HG03280 (cell line): ENCODE results near the gene ATP8B2.
A peak's percentile ranks its signal among the peaks of the same experiment; 100 is the strongest.
"Not testable (repeated sequence)": the region's sequence is repeated elsewhere in the genome, so short reads cannot be mapped to it uniquely, and the experiment has no call there.

Experiments used
- ATAC-seq: cut with Tn5 transposase; IDR thresholded peaks from one replicate; pipeline ENCODE4 v1.9.1; 2021; ENCODE audit warnings: mild to moderate bottlenecking, moderate library complexity; ENCODE audit not compliant: unreplicated experiment

The ATP8B2 gene

DNA sequence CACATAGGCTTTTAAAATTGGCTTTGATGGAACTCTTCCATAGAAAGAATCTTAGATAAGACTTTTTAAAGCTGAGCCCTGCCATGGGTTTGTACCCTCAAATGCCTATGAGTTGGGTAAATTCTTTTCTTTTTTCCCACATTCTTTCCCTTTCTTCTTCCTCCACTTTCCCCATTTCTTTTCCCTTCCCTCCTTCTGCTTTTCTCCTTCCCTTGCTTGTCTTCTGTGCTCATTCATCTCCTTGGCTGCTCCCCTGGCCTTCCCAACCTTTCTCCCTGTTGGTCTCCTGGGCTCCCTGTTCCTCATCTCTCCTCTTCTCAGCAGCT lies 3.8 kb upstream of the ATP8B2 start:
- not testable (repeated sequence) for ATAC-seq

DNA sequence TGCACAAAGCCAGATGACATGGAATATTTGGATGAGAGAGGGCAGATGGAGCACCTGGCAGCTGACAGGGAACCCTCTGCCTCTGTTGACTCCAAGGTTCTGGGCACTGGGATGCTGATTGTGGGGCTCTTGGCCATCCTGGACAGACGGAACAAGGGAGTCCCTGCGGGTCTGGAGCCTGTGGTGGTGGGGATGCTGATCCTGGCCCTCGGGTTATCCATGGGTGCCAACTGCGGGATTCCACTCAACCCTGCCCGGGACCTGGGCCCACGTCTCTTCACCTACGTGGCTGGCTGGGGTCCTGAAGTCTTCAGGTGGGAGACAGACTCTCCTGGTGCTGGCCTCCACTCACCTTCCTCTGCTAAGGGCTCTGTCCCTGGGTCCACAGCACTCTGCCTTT lies 1.8 kb upstream of the ATP8B2 start:
- no peak for ATAC-seq

DNA sequence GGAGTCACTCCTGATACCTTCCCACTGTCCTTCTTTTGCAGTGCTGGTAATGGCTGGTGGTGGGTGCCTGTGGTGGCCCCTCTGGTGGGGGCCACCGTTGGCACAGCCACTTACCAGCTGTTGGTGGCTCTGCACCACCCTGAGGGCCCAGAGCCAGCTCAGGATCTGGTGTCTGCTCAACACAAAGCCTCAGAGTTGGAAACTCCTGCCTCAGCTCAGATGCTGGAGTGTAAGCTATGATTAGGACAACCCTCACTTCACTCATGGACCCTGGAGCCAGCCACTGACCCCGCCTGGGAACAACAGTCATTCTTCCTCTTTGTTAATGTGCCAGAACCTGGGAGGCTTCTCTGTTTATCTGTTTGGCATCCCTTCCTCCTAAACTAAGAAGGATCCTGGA lies 1.1 kb upstream of the ATP8B2 start:
- ATAC-seq: no peak

DNA sequence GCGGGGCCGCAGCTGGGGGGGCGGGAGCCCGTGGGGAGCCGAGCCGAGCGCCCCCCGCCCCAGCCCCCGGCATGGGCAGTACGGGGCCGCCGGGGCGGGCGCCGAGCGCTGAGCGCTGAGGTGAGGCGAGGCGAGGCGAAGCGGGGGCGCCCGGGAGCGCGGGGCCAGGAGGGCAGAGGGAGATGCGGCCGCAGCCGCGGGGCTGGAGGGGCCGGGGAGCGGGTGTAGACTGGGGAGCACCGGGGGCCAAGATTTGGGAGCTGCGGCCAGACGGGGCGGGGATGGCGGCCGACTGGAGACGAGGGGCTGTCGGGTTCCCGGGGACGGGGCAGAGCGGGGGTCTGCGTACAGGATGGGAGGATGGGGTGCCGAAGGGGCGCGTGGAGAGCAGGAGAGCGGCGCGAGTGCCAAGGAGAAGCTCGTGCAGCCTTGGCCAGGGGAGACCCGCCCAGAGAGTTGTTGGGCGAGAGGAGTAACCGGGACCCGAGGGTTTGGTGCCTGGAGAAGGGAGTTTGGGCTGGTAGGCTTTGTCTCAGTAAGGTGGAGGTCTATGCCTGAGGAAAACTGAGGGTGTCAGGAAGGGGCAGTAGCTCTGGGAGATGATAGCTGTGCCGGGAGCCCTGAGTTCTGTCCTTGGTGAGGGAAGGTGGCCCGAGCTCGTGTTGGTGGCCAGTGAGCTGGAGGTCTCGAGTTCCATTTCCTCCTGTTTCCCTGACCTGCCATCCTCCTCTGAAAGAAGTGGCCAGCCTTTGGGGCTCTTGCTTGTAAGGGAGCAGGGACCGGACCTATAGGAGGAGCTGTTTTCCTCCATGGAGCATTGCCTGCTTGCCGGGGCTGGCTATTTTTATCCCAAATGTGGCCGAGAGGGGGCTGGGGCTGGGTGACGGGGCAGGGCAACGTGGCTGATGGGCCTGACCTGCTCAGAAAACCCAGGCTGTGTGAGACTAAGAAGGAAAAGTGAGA lies 539 bp downstream of the ATP8B2 start:
- ATAC-seq: no peak

DNA sequence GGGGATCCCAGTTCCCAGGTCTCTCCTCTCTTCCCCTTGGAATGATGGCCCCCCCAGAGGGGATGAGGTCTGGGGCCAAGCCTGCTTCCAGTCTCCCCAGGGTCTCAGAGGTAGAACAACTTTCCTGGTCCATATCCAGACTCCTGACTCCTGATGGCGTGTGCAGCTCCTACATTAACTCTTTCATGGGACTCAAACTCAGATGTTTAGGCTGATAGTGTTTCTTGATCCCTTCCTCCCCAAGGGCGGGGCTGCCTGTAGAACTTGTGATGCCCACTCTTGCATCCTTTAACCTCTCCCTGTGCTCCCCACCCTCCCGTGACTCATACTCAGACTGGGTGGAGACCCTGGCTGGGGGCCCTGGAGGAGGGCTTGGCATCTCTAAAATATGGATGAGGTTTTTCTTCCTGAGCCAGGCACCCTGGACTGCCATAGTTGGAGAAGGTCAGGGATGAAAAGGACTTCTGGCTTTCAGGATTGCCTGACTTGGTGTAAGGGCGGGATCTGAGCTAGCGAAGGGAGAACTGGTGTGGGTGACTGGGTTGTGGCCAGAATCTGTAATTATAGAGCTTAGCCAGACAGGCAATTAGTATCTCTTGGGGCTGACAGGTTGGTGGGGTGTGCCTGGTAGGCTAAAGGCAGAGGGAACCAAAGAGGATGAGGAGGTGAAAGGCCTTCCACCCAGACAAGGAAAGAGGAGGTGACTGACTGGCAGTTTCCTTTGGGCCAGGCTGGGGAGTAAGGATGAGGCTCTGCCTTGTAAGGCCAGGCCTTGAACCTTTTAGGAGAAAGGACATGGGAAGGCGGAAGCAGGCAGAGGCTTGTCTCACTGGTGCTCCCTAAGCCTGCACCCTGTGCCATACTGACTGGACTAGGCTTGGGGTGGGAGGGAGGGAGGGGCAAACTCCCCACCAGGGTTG lies 1.5 kb downstream of the ATP8B2 start:
- no peak for ATAC-seq

DNA sequence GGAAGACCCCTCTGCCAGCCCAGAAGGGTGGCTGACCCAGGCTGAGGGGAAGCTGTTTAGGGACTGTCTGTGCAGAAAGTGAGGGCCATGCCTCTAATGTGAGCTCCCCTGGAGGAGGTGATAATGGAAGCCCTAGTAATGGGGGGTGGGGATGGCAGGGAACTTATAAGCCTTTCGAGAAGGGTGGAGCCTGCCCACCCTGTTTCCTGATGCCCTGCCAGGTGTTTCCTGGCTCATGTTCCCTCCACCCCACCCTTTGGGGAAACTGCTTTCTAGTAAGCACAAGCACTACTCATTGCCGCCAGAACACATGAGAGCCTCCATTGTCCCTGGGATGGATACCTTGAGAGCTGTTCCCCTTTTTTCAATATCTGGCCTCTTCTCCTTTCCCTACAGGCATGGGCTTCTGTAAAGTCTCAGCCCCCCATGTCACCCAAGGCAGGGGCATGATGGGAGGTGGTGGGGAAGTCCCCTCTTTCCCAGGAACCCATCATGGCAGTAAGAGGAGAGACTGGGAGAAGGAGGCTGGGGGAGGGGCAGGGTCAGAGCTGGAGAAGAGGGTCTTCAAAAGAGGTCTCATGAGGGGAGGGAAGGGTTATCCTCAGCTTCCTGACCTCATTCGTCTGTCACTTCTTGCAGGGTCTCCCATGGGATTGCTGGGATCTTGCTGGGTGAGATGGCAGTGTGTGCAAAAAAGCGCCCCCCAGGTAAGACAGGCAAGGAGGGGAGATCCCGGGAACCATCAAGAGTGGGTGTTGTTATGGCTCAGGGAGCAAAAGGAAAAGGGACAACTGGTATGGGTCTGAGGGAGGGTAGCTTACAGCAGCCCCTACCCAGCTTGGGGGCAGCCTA lies 2.4 kb downstream of the ATP8B2 start:
- ATAC-seq: no peak

DNA sequence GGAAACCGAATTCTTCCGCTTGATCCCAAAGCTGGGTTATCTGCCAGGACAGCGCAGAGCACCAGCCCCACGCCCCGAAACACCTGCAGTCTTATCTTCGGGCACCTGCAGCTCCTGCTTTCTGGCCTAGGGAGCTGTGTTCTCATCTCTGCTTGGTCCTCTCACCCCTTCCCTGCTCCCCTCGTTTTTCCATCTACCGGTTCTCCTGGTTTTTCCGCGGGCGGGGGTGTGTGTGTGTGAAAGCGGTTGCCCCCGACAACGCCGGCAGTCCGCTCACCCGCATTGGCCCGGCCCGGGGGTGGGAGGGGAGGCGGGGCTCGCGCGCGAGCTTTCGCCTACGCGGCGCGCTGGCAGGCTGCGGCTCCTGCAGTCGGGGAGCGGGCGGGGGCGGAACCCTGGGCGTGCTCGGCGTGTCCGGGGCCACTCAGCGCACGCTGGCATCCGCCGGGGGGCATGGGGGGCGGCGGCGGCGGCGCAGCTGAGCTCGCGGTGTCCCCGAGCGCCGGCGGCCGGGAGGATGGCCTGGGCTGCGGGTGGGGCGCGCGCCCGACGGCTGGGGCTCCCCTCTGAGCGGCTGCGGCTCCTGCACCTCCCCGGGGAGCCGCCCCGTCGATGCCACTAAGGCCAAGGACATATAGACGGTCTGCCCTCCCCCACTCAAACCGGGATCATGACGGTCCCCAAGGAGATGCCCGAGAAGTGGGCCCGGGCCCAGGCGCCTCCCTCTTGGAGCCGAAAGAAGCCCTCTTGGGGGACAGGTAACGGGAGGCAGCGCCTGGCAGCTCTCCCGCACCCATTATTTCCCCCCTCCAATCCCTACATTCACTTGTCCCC lies 3.2 kb downstream of the ATP8B2 start:
- ATAC-seq: peak; percentile 53

DNA sequence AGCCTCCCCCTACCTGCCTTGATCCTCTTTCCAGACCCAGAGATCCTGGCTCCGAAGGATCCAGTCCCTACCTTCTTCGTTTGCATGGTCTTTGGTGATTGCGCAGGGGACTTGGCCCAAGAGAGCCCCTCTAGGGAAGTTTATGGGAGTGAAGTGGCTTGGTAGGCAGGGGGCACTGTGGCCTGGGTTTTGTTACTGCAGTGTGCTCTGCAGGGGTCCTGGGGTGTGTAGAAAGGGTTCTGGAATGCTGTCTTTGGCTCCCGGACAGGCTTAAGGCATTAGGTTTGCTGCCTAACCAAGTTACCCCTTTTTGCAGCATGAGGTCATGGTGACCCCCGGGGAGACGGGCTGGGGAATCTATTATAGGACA lies 3.8 kb downstream of the ATP8B2 start:
- ATAC-seq: no peak

DNA sequence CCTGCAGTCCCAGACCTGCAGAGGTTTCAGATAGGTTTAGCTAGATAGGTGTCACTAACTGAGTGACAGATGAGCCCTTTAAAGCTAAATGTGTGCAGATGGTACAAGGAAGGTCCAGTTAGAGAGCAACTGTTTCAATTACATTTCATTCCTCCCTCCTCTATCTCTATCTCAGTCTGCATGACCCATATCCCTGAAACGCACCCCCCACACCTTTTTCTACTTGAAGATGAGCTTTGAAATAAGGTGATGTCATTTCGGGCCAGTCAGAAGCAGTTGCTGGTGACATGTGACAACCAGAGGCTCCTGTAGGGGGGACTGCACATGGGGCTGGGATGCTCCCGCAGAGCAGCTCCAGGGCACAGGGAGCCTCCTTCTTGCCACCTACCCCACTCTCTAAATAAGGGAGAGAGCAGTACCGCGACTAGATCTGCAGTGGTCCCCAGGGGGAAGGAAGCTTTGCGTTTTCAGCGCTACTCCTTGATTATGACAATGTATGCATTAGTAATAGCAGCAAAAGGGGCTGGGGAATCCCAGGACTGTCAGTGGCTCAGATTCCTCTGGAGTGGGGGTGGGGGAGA lies 4.3 kb downstream of the ATP8B2 start:
- ATAC-seq: no peak

DNA sequence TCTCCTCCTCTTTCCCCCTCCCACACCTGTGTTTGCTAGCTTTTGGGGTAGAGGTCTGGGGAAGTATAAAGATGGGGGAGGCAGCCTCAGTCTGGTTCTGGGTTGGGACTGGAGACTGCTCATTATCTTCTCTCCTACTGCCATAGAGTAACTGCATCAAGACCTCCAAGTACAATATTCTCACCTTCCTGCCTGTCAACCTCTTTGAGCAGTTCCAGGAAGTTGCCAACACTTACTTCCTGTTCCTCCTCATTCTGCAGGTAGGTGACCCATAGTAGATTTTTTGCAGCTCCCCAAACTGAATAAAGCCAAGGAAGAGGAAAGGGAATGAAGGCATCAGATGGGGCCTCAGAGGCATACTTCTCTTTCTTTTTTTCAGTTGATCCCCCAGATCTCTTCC lies 5.3 kb downstream of the ATP8B2 start:
- no peak for ATAC-seq

DNA sequence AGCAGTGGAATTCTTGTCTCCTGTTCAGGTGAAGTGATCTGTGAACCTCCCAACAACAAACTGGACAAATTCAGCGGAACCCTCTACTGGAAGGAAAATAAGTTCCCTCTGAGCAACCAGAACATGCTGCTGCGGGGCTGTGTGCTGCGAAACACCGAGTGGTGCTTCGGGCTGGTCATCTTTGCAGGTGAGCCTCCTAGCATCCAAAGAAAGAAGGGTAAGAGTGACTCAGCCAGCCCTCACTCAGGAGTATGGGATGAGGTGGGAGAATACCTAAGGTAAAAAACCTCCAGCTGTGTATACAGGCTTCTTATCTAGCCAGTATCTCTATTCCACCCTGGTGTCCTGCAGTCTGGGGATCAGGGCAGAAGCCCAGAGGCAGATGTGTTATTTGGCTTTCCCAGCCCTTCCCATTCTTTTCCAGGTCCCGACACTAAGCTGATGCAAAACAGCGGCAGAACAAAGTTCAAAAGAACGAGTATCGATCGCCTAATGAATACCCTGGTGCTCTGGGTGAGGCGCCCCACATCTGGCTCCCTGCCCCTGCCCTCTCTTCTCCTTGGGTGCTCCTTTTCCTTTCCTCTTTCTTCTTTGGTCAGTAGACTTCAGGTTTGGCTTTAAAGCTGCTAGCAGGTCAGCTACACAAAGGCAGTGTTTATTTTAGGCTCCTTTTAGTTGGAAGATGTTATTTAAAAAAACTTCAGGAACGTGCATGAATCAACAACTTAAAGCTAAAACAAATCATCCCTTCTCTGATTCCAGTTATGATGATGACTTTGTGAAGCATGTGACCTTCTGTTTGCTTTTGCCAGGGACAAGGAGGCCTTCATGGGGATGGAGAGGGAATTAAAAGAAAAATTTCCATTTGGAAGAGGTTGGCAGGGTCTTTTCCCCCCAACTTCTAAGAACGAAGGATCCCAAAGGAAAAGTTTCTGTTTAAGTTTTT lies 9.0 kb downstream of the ATP8B2 start:
- ATAC-seq: no peak

DNA sequence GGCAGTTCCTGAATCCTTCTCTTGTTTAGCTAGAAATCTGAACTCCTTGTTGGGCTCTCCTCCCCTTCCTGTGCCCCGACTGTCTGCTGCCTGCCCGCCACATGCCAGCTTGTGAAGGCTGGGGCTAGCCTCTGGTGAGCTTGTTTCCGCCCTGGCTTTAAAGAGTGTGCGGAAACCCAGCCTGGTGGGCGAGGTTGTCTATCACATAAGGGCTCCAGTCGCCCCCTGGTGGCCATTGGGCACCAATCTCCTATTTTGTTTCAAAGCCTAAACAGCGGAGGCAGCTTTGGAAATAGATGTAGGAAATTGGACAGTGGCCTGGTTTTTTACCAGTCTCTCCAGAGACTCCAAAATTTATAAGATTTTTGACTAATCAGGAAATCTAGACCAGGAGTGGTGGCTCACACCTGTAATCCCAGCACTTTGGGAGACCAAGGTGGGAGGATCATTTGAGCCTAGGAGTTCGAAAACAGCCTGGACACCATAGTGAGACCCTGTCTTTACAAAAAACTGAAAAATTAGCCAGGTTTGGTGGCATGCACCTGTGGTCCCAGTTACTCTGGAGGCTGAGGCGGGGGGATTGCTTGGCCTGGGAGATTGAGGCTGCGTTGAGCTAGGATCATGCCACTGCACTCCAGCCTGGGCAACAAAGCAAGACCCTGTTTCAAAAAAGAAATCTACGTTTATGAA lies 9.8 kb downstream of the ATP8B2 start:
- ATAC-seq: peak; percentile 63

DNA sequence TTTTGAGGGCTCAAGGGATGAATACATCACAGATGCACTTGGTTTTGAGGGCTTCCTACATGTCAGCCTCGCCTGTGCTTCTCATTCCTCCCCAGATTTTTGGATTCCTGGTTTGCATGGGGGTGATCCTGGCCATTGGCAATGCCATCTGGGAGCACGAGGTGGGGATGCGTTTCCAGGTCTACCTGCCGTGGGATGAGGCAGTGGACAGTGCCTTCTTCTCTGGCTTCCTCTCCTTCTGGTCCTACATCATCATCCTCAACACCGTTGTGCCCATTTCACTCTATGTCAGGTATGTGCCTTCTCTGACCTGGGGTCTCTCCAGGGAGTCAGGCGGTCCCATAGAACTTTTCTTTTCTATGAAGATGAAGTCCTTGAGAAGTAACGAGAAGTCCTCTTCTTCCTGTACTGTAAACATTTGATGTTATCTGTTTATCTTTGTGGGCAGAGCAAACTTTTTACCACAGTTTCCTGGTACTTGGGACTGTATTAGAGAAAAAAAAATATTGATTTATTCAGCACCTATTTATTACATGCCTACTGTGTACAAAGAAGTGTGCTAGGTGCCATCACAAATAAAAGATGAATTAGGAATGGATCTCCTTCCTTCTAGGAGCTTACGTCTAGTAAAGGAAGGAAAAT lies 12.0 kb downstream of the ATP8B2 start:
- ATAC-seq: no peak

DNA sequence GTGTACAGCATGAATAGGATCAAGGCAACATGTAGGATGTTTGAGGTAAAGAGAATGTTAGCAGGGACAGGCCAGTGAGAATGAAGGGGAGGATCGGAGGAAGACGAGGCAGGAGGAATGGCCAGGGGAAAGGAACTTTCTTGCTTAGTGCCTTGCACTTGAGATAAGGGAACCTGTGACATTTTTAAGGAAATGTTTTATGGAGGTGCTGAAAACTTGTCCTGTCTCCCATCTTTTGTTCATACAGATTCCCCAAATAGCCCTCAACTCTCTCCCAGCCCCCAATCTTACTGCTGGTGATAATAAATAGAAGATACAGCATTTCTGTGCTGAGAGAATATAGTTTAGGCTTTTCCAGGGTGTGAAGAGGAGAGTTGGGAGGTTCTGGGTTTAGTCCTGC lies 13.6 kb downstream of the ATP8B2 start:
- ATAC-seq: no peak

DNA sequence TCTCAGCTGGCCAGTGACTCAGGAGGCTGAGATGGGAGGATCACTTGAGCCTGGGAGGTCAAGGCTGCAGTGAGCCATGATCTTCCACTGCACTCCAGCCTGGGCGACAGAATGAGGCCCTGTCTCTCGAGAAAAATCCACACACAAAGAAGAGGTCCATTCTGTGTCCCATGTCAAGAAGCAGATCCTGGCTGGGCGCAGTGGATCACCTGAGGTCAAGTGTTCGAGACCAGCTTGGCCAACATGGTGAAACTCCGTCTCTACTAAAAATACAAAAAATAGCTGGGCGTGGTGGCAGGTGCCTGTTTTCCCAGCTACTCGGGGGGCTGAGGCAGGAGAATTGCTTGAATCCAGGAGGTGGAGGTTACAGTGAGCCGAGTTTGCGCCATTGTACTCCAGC lies 16.0 kb downstream of the ATP8B2 start:
- not testable (repeated sequence) for ATAC-seq

DNA sequence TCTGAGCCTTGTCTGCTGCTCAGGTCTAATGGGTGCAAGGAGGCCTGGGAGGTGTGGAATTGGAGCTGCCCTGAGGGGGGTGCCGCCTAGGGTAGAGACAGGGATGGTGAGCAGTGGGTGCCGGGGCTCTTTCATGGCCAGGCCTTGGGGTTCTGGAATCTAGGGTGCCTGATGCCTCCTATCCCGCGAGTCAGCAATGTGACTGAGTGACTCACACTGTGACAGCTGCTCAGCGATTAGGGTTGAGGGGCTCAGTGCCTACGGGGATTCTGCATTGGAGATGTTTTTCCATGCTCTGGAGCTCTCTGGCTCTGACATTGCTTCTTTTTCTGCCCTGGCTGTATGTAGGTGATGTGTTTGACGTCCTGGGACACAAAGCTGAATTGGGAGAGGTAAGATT lies 16.8 kb downstream of the ATP8B2 start:
- ATAC-seq: no peak

DNA sequence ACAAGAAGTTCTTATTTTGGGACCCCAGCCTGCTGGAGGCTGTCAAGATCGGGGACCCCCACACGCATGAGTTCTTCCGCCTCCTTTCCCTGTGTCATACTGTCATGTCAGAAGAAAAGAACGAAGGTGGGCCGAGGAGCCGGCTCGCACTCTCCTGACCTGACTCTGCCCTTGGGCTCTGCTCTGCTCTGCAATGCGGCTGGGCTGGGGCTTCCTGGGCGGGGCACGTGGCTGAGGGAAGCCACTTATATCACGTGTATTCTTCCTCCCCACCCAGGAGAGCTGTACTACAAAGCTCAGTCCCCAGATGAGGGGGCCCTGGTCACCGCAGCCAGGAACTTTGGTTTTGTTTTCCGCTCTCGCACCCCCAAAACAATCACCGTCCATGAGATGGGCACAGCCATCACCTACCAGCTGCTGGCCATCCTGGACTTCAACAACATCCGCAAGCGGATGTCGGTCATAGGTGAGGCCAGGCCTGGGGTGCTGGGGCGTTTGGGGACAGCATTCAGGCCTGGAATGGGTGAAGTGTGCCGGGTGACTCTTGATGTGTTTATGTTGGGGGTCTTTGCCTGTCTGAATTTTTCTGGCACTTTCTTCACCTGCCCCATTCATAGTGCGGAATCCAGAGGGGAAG lies 17.6 kb downstream of the ATP8B2 start:
- no peak for ATAC-seq
